NCI-H1417 treated with DMSO at 0.1 percent for 48 hours (cell line): ENCODE results near the gene UBASH3B.

ENCODE experiments used
- DNase-seq: peaks from one replicate; lab custom pipeline; 2025; lab: John Stamatoyannopoulos, UW

The UBASH3B gene

GRCh38 chr11:122678406-122678805, 22.9 kb downstream of the UBASH3B start:
- no peak for DNase-seq

- DNase-seq, result no peak
Observed at GRCh38 chr11:122679466-122679865, 23.9 kb downstream of the UBASH3B start.

GRCh38 chr11:122681070-122681469, 25.5 kb downstream of the UBASH3B start:
- DNase-seq, result no peak

- DNase-seq, result no peak
Observed at GRCh38 chr11:122681735-122682134, 26.2 kb downstream of the UBASH3B start.

- DNase-seq, result no peak
Observed at GRCh38 chr11:122682464-122682863, 26.9 kb downstream of the UBASH3B start.

GRCh38 chr11:122685041-122685440, 29.5 kb downstream of the UBASH3B start:
- no peak for DNase-seq

- no peak for DNase-seq
Observed at GRCh38 chr11:122686111-122686510, 30.6 kb downstream of the UBASH3B start.

- no peak for DNase-seq
Observed at GRCh38 chr11:122690384-122690783, 34.9 kb downstream of the UBASH3B start.

- DNase-seq, result no peak
Observed at GRCh38 chr11:122690801-122691548, 35.5 kb downstream of the UBASH3B start.

- DNase-seq, result no peak
Observed at GRCh38 chr11:122691549-122692150, 36.1 kb downstream of the UBASH3B start.

- DNase-seq, result no peak
Observed at GRCh38 chr11:122692444-122692843, 36.9 kb downstream of the UBASH3B start.

GRCh38 chr11:122695076-122695615, 39.6 kb downstream of the UBASH3B start:
- DNase-seq, result no peak

- no peak for DNase-seq
Observed at GRCh38 chr11:122696662-122697061, 41.1 kb downstream of the UBASH3B start.

- DNase-seq, result no peak
Observed at GRCh38 chr11:122697636-122698167, 42.2 kb downstream of the UBASH3B start.

GRCh38 chr11:122698392-122698791, 42.9 kb downstream of the UBASH3B start:
- DNase-seq, result no peak

GRCh38 chr11:122700666-122701065, 45.1 kb downstream of the UBASH3B start:
- DNase-seq, result no peak

- DNase-seq, result no peak
Observed at GRCh38 chr11:122701143-122701542, 45.6 kb downstream of the UBASH3B start.

GRCh38 chr11:122703541-122704272, 48.2 kb downstream of the UBASH3B start:
- DNase-seq, result no peak

- DNase-seq, result no peak
Observed at GRCh38 chr11:122705396-122705795, 49.9 kb downstream of the UBASH3B start.

GRCh38 chr11:122706291-122707088, 51.0 kb downstream of the UBASH3B start:
- DNase-seq, result no peak

- no peak for DNase-seq
Observed at GRCh38 chr11:122707111-122707510, 51.6 kb downstream of the UBASH3B start.

- no peak for DNase-seq
Observed at GRCh38 chr11:122707901-122708300, 52.4 kb downstream of the UBASH3B start.
